DMS53 treated with DMSO at 0.1 percent for 48 hours (cell line): ENCODE data around the gene LENEP.
"Not testable (repeated sequence)": the region's sequence is repeated elsewhere in the genome, so short reads cannot be mapped to it uniquely, and the experiment has no call there.

Source experiments
- DNase-seq: peaks from one replicate; lab custom pipeline; 2025; ENCODE audit not compliant: unreplicated experiment; lab: John Stamatoyannopoulos, UW

Gene LENEP

GRCh38 chr1:154974808-154975408 is 18.5 kb upstream of the LENEP start:
- peak; percentile 94 for DNase-seq

GRCh38 chr1:154975409-154976059 is 17.9 kb upstream of the LENEP start:
- no peak for DNase-seq

GRCh38 chr1:154977762-154978161 is 15.6 kb upstream of the LENEP start:
- DNase-seq = not testable (repeated sequence)

- no peak for DNase-seq
Observed at GRCh38 chr1:154978360-154978759, 15.0 kb upstream of the LENEP start.

DNA sequence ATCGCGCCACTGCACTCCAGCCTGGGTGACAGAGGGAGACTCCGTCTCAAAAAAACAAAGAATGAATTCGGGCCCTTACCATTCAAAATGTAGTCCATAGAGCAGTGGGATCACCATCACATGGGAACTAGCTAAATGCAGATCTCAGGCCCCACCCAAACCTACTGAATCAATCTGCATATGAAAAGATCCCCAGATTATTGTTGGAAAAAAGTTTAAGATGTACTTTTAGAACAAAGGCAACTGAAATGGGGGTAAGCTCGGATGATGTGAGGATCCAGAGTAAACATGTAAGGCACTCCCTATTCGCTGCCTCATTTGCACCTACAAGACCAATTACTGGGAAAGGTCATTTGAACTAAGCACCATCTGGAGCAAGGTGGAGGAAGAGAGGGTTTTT is 11.0 kb upstream of the LENEP start:
- DNase-seq = no peak

DNA sequence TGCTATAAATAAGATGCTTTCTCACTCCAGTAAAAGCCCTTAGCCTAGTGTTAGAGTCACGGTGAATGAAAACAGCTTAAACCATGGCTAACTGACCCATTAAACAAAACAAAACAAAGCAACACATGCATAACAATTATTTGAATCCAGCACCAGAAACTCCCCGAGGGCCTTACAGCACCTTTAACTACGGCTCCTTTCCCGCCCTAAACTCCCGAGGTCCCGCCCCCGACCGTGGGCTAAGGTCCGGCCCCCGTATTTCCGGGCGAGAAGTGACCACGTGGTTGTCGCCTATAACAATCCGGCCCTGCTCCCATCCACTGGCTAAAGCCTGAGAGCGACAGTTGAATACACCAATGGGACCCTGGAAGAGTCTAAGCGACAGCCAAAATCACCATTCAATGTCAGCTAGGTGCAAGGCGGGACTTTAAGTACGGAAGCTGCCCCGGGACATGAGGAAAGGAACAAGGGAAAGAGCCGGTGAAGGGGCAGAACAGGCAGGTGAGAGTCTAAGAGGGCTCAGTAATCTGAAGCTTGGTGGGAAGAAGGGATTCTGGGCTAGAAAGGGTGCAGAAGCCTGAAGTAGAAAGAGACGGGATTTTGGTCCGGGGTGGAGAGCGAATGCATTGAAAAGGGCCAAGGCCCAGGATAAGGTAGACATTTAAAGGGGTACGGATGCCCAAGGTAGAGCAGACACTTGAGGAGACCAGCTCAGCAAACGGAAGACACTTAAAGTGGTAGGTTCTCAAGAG is 10.3 kb upstream of the LENEP start, which contains the start of gene FLAD1:
TSS of gene FLAD1 (plus strand) at position 448 of the 752 bp plus-strand sequence. CDS start 351 bp downstream, outside the sequence.
- DNase-seq = peak; percentile 99

DNA sequence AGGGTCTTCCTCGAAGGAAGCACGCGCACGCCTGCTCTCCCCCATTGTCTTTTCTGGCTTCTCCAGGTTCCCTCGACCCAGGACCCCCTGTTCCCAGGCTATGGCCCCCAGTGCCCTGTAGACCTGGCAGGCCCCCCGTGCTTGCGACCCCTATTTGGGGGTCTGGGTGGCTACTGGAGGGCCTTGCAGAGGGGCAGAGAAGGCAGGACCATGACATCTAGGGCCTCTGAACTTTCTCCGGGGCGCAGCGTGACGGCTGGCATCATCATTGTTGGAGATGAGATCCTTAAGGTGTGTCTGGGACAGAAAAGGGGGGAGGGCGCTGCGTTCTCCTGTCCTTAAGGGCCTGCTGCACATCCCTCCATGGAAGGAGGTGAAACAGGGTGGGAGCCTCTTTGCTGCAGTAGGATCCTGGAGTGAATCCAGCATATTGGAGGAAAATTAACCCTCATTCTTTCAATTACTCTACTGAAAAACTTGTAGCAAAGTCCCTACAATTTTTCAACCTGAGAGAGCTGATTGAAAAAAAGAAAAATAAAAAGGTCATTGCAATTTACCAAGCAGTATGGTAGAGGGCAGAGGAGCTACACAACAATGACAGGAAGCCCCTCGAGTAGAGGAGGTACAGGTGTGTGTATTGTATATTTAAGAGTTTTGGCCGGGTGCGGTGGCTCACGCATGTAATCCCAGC is 9.5 kb upstream of the LENEP start:
- DNase-seq = no peak

- DNase-seq = not testable (repeated sequence)
Observed at GRCh38 chr1:154986736-154987135, 6.7 kb upstream of the LENEP start.

DNA sequence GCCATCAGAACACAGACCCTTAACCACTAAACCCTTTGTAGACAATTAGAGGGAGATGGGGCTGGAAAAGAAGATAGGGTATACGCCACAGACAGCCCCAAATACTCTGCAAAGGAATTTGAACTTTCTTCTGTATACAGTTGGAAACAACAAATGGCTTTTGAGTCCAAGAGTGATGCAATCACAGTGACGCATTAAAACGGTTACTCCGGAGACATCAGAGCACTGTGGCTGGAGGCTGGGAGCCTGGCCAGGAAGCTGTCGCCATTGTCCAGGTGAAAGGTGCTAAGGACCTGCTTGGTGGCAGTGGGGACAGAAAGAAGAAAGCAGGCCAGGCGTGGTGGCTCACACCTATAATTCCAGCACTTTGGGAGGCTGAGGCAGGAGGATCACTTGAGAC is 6.1 kb upstream of the LENEP start:
- DNase-seq = no peak

GRCh38 chr1:154988058-154988954 is 5.1 kb upstream of the LENEP start:
- no peak for DNase-seq

DNA sequence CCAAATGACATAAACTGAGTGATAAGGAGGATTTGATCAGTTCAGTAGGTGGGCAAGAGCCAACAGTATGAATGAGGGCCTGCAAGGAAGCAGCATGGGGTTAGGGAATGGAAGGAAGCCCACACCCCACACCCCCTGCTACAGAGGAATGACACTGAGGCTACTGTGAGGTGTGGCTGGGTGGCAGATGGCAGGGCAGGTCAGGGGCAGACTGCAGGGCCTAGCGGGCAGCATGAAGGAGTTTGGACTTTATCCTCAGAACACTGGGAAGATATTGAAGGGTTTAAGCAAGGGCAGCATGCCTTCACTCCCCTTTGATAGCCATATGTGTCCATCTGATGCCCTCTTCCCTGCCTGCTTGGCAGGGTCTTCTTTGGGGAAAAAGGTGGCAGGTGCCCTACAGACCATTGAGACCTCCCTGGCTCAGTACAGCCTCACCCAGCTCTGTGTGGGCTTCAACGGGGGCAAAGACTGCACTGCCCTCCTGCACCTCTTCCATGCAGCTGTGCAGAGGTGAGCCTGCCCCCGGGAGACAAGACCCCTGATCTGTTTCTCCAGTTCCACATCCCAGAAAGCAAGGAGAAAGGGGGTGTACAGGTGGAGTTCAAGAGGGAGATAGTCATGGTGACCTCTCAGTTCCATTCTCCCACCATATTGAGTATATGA is 4.1 kb upstream of the LENEP start:
- no peak for DNase-seq

GRCh38 chr1:154990276-154990675 is 3.1 kb upstream of the LENEP start:
- DNase-seq = no peak

GRCh38 chr1:154992721-154993571 is 440 bp upstream of the LENEP start:
- no peak for DNase-seq

DNA sequence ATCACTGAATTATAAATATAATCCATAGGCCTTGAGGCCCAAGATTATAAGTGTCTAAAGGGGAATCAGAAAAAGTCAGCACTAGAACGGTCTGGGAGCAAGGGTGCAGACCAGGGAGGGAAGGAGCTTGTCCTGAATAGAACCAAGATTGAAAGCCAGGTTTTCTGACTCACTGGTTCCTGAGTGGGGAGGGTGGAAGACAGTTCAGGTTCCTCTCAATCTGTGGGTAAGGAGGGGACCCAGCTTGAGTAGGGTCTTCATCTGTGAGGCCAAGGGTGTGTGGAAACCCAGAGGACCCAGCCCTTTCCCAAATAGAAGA is 842 bp downstream of the LENEP start:
- no peak for DNase-seq

- no peak for DNase-seq
Observed at GRCh38 chr1:154994591-154994990, 1.2 kb downstream of the LENEP start.

DNA sequence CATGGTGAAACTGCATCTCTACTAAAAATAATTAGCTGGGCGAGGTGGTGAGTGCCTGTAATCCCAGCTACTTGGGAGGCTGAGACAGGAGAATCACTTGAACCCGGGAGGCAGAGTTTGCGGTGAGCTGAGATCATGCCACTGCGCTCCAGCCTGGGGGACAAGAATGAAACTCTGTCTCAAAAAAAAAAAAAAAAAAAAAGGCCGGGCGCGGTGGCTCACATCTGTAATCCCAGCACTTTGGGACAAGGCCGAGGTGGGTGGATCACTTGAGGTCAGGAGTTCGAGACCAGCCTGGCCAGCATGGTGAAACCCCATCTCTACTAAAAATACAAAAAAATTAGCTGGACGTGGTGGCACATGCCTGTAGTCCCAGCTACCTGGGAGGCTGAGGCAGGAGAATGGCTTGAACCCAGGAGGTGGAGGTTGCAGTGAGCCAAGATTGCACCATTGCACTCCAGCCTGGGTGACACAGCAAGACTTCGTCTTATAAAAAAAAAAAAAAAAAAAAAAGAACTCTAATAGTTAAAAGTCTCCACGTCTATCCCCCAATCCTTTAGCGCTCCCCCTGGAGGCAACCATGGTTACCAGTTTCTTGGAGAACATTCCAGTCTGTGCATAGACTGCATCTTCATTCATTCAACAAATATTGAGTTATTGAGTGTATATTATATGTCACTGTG is 2.1 kb downstream of the LENEP start:
- DNase-seq = peak; percentile 21

DNA sequence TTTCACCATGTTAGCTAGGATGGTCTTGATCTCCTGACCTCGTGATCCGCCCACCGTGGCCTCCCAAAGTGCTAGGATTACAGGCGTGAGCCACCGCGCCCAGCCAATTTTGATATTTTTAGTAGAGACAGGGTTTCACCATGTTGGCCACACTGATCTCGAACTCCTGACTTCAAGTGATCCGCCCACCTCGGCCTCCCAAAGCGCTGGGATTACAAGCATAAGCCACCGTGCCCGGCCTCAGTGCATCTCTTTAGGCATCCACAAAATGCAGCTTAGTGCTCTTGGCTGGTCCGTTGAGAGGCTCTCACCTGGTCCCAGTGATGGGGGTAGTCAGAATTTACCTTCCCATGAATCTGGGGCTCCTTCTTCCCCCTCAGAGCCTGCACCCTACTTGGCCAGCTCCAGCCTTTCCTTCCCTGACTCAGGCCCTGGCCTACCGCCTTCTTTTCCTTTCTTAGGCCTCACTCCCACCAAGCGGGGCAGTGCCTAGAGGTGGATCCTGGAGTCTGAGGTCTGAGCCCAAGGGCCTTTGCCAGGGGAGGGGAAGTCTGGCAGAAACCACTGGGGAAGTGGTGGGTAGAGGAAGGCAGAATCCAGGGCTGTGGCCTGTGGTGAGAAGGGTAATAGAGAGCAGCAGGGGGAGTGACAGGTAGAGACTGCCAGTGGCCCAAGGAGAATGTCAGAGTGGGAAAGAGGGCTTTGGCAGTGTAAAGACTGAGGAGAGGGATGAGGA is 3.7 kb downstream of the LENEP start:
- DNase-seq = no peak

GRCh38 chr1:154998201-154998780 is 4.9 kb downstream of the LENEP start:
- no peak for DNase-seq
